Mammary epithelial cell (primary cell): ENCODE data around the gene MSI2.

Experiments used
- CTCF ChIP-seq, 2 donors: IDR thresholded peaks in 1 of 2; conservative IDR thresholded peaks in 1 of 2; 2 replicates each; pipeline ENCODE4 v1.5.1; 2011 to 2012; ENCODE audit warnings: inconsistent platforms in 2 of 2, low read length in 2 of 2, mild to moderate bottlenecking in 2 of 2, control low read depth in 1 of 2, low read depth in 1 of 2; ENCODE audit not compliant: insufficient read depth in 1 of 2; ENCODE audit errors: extremely low read depth in 1 of 2
- EZH2 ChIP-seq: IDR thresholded peaks from 2 replicates; pipeline ENCODE4 v1.6.1; 2012; ENCODE audit warnings: low read length, inconsistent platforms, borderline replicate concordance

- no peak for TF ChIP-seq CTCF (conservative IDR thresholded peaks at IDR 0.05 in 1 of 2, IDR thresholded peaks at IDR 0.05 in 1 of 2; ENCODE audit: extremely low read depth in 1 of 2, insufficient read depth in 1 of 2, low read depth in 1 of 2, low read length in 2 of 2)
- TF ChIP-seq EZH2, result no peak
These were observed 268.7 kb downstream of the MSI2 start for GRCh38 chr17:57524839-57525568.
